Skin epidermis (tissue), 12 donors: Measurements from ENCODE around the gene PIK3R1.

ENCODE experiments used
- H3K27ac ChIP-seq, 21 experiments: fragments of 200-600 bp; sonication (generic) in 11 of 21; one replicate each; pipeline ENCODE4 v1.5.0; 2020; ENCODE audit warnings: mild to moderate bottlenecking in 3 of 21, inconsistent platforms in 2 of 21, moderate library complexity in 2 of 21
- H3K4me3 ChIP-seq, 7 experiments: fragments of 200-600 bp; sonication (generic) in 2 of 7; one replicate each; pipeline ENCODE4 v1.5.0; 2020; ENCODE audit warnings: inconsistent platforms in 2 of 7, mild to moderate bottlenecking in 2 of 7, moderate library complexity in 1 of 7

PIK3R1 gene

GRCh38 chr5:68304421-68305052, 89.0 kb downstream of the PIK3R1 start:
- Histone ChIP-seq H3K27ac (peak overlapping the region in 4 of 21 experiments; percentile 15 to 41 (median 22)), H3K4me3 (no peak overlapping the region)

DNA sequence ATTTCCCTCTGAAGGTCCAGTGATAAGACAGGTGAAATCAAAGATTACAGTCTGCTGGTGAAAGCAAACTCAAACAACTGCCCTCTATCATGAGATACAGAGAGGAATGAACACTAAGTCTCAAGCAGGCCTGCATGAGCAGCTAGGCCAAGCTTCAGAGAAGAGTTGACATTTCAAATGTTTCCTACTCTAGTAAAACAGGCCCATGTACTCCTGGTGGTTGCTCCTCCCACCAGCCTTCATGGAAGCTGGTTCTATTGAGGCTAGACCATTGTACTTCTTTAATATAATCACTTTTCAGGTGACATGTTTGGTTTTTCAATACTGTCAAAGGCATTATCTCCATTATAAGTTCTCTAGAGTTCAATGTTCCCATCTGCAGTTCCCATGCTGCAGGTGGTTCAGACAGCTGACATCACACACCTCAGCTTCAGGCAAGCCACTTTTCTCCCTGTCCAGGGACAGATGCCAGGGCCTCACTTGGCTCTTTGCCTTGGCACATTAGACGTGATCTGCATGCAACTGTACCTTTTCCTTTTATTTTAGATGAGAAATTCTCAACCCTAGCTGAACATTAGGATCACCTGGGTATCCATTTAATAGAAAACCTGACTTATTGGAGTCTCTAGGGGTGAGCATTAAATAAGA, 89.8 kb downstream of the PIK3R1 start:
- H3K27ac ChIP-seq, result peak overlapping the region in 3 of 21 experiments; percentile 6 to 30 (median 15)
- no peak overlapping the region for H3K4me3 ChIP-seq

DNA sequence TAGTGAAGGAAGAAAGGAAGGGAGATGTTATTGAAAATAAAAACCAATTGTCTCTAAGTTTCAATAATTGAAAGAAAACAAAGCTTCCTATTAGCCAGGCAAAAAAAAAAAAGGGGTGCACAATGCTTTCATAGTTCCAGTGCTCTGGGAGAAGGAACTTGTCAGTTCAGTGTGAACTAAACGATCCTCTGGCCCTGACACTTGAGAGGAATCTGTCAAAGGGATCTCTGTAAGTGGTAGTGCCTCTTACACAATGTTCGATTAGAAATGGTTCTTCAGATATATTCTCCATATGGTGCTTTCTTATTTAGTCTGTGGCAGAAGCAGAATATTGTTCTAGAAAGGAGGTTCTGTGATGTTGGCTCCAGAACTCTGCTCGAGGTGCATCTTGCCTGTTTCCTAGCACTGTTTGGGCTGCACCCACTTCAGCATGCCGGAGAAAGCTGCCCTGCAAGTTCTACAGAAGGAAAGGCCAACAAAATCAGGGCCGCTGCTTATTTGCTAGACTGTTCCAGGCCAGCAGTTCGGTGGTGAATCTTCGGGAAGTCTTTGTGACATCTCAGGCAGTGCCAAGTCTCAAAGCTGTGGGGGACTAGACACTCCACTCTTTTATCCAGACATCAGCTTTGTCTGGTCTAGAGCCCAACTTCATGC, 90.9 kb downstream of the PIK3R1 start:
- H3K4me3 ChIP-seq, result no peak overlapping the region
- peak overlapping the region in 5 of 21 experiments; percentile 5 to 51 (median 11) for H3K27ac ChIP-seq

DNA sequence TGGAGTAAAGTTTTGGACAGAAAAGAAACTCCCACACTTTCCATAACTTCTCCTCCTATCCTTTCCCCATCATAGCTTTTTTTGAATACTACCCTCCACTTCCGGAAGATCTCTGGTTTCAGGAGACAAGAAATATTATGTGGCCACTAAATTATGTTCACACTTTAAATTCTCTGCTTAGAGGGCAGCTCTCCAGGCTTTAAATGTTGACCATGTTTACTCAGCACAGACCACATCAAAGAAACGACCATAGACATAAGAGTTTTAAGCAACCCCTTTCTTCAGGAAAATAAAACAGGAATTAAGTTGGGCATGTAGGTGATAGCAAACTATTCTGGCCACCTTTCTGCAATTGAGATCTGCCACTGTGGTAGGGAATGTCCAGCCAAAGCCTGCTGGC, 97.8 kb downstream of the PIK3R1 start:
- Histone ChIP-seq H3K4me3 (no peak overlapping the region), H3K27ac (no peak overlapping the region)

DNA sequence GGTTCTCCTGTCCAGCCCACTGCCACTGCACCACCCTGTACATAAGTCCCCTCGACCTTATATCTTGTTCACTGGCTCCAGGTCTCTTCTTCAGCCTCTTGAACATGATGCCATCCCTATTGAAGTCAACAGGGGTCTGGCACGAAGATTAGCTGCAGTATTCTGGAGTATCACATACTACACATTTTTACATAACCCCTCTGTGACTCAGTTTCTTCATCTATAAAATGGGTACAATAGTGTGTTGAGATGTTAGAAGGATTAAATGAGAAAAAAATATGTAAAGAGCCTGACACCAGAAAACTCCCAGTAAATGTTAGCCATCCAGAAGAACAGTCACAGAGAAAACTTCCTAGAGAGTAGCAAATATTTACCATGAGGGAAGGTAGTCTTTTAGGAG, 98.9 kb downstream of the PIK3R1 start:
- H3K4me3 ChIP-seq, result no peak overlapping the region
- no peak overlapping the region for H3K27ac ChIP-seq

- Histone ChIP-seq H3K4me3 (no peak overlapping the region), H3K27ac (peak overlapping the region in 1 of 21 experiments; percentile 30)
Measured at GRCh38 chr5:68315679-68316271, 100.2 kb downstream of the PIK3R1 start.

GRCh38 chr5:68316469-68316868, 100.9 kb downstream of the PIK3R1 start:
- Histone ChIP-seq H3K4me3 (no peak overlapping the region), H3K27ac (no peak overlapping the region)

GRCh38 chr5:68317646-68318045, 102.1 kb downstream of the PIK3R1 start:
- Histone ChIP-seq H3K4me3 (no peak overlapping the region), H3K27ac (no peak overlapping the region)

- no peak overlapping the region for H3K4me3 ChIP-seq
- no peak overlapping the region for H3K27ac ChIP-seq
Measured at GRCh38 chr5:68318955-68319705, 103.6 kb downstream of the PIK3R1 start.

DNA sequence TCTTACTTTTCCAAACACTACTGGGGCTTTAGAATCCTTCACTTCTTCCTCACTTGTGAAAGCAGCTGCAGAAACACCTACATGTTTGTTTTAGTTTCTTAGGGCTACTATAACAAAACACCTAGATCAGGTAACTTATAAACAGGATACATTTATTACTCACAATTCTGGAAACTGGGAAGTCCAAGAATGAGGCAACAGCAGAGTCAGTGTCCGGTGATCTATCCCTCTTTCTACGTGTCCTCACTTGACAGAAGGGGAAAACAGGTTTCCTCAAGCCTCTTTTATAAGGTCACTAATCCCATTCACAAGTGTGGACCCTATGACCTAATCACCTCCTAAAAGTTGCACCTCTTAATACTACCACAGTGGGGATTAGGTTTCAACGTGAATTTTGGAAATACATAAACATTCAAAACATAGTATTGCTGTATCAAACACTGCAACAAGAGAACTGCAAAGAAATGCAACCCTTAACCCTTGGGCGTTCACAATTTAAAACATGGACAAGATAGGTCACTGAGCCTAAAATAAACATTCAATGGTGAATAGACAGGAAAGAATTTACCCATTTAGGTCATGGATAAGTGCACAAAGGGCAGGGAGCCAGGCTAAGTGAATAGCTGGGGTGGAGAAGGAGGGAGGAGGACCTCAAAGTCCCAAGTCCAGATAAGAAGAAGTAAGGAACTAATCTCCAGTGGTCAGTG, 104.3 kb downstream of the PIK3R1 start:
- no peak overlapping the region for H3K4me3 ChIP-seq
- H3K27ac ChIP-seq, result no peak overlapping the region

- no peak overlapping the region for H3K4me3 ChIP-seq
Measured at GRCh38 chr5:68320413-68320986, 104.9 kb downstream of the PIK3R1 start.

DNA sequence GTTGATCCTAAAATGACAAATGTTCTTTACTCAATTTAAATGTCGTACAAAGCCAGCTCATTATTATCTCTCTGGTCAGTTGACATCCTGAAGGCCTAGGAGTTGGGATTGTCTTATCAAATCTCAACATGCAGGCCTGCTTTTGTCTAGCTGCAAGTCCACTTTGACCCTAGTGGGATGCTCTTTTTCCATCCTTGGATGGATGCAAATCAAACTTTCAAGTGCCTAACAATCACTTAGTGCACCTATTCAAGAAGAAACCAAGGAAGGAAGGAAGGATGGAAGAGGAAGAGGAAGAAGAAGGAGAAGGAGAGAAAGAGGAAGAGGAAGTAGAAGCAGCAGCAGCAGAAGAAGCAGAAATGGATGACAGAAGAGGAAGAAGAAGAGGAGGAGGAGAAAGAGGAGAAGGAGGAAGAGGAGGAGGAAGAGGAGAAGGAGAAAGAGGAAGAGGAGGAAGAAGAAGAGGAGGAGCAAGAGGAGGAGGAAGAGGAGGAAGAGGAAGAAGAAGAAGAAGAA, 109.6 kb downstream of the PIK3R1 start:
- Histone ChIP-seq H3K27ac (no peak overlapping the region), H3K4me3 (no peak overlapping the region)

More at GRCh38 chr5:68320413-68320986, 104.9 kb downstream of the PIK3R1 start:
- H3K27ac ChIP-seq, result peak overlapping the region in 1 of 21 experiments; percentile 30

DNA sequence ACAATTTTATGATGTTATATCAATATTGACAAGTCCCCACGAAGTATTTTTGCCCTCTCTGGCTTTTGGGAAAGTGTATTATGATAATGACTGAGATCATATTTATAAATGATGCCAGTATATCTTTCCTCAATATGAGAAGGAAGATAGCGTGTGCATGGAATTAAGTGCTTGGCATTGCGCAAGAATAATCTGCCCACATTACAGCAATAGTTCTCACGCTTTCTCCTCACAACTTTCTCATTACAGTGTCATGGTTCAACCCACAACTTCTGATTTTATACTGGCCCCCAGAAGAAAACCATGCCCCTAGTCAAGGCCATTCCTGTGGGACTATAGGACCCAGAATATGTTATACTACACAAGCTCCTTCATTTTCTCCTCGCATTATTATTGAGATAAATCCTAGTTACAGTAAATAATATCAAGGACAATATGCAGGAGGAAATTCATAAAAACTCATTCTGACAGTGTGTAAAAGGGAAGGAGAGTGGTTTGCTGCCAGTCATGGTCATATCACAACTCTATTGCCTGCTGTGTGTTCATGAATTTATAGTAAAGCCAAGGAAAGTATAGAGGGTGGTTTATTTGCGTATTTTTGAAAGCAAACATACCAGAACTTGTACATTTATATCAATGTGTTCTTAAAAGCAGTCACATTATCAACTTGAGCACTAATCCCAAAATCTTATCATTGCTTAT, 114.1 kb downstream of the PIK3R1 start:
- no peak overlapping the region for H3K4me3 ChIP-seq
- H3K27ac ChIP-seq, result no peak overlapping the region

DNA sequence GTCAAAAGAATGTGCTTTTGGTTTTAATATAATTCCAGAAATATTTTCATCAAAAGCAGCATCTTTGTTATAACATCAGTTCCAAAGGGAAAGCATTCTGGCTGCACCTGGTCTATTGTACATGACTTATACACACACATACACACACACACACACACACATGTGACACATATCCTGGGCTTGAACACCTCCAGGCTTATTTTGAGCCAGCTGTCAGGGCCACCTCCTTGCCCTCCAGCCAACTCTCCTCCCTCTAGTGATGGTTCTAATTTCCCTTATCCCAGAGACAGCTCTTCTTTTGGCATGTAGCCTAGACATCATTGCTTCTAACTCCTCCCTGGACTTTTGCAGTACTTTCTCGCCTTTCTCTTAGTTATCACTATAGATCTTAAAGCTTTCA, 115.0 kb downstream of the PIK3R1 start:
- H3K4me3 ChIP-seq, result no peak overlapping the region
- no peak overlapping the region for H3K27ac ChIP-seq

- H3K27ac ChIP-seq, result no peak overlapping the region
- H3K4me3 ChIP-seq, result no peak overlapping the region
Measured at GRCh38 chr5:68331192-68332079, 115.9 kb downstream of the PIK3R1 start.

GRCh38 chr5:68332080-68332451, 116.5 kb downstream of the PIK3R1 start:
- Histone ChIP-seq H3K27ac (no peak overlapping the region), H3K4me3 (no peak overlapping the region)

DNA sequence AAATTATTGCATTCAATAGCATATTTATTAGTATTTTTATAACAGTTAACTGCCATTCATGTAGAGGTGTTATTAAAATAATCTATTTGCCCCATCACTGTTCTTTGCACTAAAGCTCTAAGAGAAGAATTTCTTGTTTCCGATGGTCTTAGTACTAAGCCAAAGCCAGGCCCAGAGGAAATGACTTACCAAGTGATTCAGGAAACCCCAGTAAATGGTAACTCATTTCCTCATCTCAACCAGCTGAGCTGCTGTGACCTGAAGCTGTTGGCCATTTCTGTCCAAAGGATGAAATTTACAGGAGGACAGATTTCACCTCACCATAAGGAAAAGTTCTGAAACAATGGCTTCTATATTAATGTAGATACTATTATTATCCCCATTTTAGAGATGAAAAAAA, 117.0 kb downstream of the PIK3R1 start:
- H3K4me3 ChIP-seq, result no peak overlapping the region
- no peak overlapping the region for H3K27ac ChIP-seq
